GM18505 (cell line): ENCODE results near the gene CATSPERZ.
"Not testable (repeated sequence)": the region's sequence is repeated elsewhere in the genome, so short reads cannot be mapped to it uniquely, and the experiment has no call there.

Experiments used
- ATAC-seq: cut with Tn5 transposase; IDR thresholded peaks from one replicate; pipeline ENCODE4 v1.9.1; 2021; ENCODE audit not compliant: unreplicated experiment
- POLR2A ChIP-seq: IDR thresholded peaks from 4 replicates; pipeline ENCODE4 v1.6.1; 2011; ENCODE audit warnings: borderline replicate concordance; ENCODE audit not compliant: insufficient read depth, insufficient read length; ENCODE audit errors: extremely low read depth

The CATSPERZ gene

GRCh38 chr11:64306876-64307622 is 6.9 kb downstream of the CATSPERZ start:
- no peak for ATAC-seq
- TF ChIP-seq POLR2A, result no peak

GRCh38 chr11:64307795-64308194 is 7.6 kb downstream of the CATSPERZ start:
- ATAC-seq, result not testable (repeated sequence)

- TF ChIP-seq POLR2A, result no peak
- ATAC-seq, result no peak
Measured at GRCh38 chr11:64312947-64313346, 12.8 kb downstream of the CATSPERZ start.

- no peak for ATAC-seq
- TF ChIP-seq POLR2A, result no peak
Measured at GRCh38 chr11:64313491-64314145, 13.5 kb downstream of the CATSPERZ start.

- TF ChIP-seq POLR2A, result no peak
- ATAC-seq, result no peak
Measured at GRCh38 chr11:64314146-64314804, 14.1 kb downstream of the CATSPERZ start.

GRCh38 chr11:64314805-64315561 is 14.8 kb downstream of the CATSPERZ start:
- TF ChIP-seq POLR2A, result no peak
- no peak for ATAC-seq

- not testable (repeated sequence) for ATAC-seq
Measured at GRCh38 chr11:64315667-64316526, 15.7 kb downstream of the CATSPERZ start.

GRCh38 chr11:64316672-64317324 is 16.6 kb downstream of the CATSPERZ start:
- ATAC-seq, result peak; percentile 4

GRCh38 chr11:64317325-64317960 is 17.3 kb downstream of the CATSPERZ start, which contains the start of gene TRMT112:
Gene TRMT112 (minus strand): TSS chr11:64317559. CDS start chr11:64317526, 33 bp downstream.
- ATAC-seq, result peak; percentile 48
- peak; percentile 91 for TF ChIP-seq POLR2A

More at GRCh38 chr11:64316672-64317324, 16.6 kb downstream of the CATSPERZ start:
- no peak for TF ChIP-seq POLR2A

- ATAC-seq, result peak; percentile 70
- peak; percentile 79 for TF ChIP-seq POLR2A
Measured at GRCh38 chr11:64317961-64318765, 18.0 kb downstream of the CATSPERZ start, which contains the start of gene PRDX5. Gene PRDX5 (plus strand): TSS chr11:64318121. CDS start chr11:64318216, 95 bp downstream.

GRCh38 chr11:64318766-64319761 is 18.9 kb downstream of the CATSPERZ start:
- TF ChIP-seq POLR2A, result no peak
- ATAC-seq, result no peak
